Hepatocyte (in vitro differentiated cells): Measurements from ENCODE around the gene ALAD. TPM values are rescaled to one million over a fixed set of nuclear protein-coding genes. Genes with fewer than 3 reads are reported as not detected.
A peak's percentile ranks its signal among the peaks of the same experiment; 100 is the strongest.
"Not testable (repeated sequence)": the region's sequence is repeated elsewhere in the genome, so short reads cannot be mapped to it uniquely, and the experiment has no call there.

Experiments
- DNase-seq: peaks from one replicate; pipeline ENCODE4 v3.0.0-alpha.2; 2016; ENCODE audit warnings: low spot score
- H2AFZ ChIP-seq: fragments of 200-600 bp; sonication (generic); 2 replicates; pipeline ENCODE4 v1.6.0; 2016; ENCODE audit warnings: antibody characterized with exemption, mild to moderate bottlenecking
- H3K27ac ChIP-seq: fragments of 200-600 bp; sonication (generic); 2 replicates; pipeline ENCODE4 v1.5.1; 2016; ENCODE audit warnings: mild to moderate bottlenecking
- H3K27me3 ChIP-seq: fragments of 200-600 bp; sonication (generic); 2 replicates; pipeline ENCODE4 v1.6.1; 2016
- H3K36me3 ChIP-seq: fragments of 200-600 bp; sonication (generic); replicated peaks from 2 replicates; pipeline ENCODE4 v1.5.1; 2016; ENCODE audit warnings: low read depth; ENCODE audit not compliant: insufficient read depth
- H3K4me1 ChIP-seq: fragments of 200-600 bp; sonication (generic); 2 replicates; pipeline ENCODE4 v1.5.1; 2016; ENCODE audit warnings: mild to moderate bottlenecking, moderate library complexity; ENCODE audit not compliant: insufficient read depth
- H3K4me2 ChIP-seq: fragments of 200-600 bp; sonication (generic); 2 replicates; pipeline ENCODE4 v1.6.0; 2016
- H3K4me3 ChIP-seq: fragments of 200-600 bp; sonication (generic); 2 replicates; pipeline ENCODE4 v1.5.1; 2016; ENCODE audit warnings: mild to moderate bottlenecking
- H3K79me2 ChIP-seq: fragments of 200-600 bp; sonication (generic); 2 replicates; pipeline ENCODE4 v1.6.0; 2017; ENCODE audit warnings: mild to moderate bottlenecking
- H3K9me2 ChIP-seq: fragments of 200-600 bp; sonication (generic); replicated peaks from 2 replicates; pipeline ENCODE4 v1.6.0; 2017; ENCODE audit warnings: mild to moderate bottlenecking; ENCODE audit not compliant: insufficient read depth
- H3K9me3 ChIP-seq: fragments of 200-600 bp; sonication (generic); 2 replicates; pipeline ENCODE4 v1.5.1; 2016; ENCODE audit warnings: low read depth, mild to moderate bottlenecking
- H4K20me1 ChIP-seq: fragments of 200-600 bp; sonication (generic); 2 replicates; pipeline ENCODE4 v1.6.0; 2016; ENCODE audit warnings: mild to moderate bottlenecking; ENCODE audit not compliant: insufficient read depth, poor library complexity, severe bottlenecking
- CTCF ChIP-seq: fragments of 200-600 bp; sonication (generic); IDR thresholded peaks from 2 replicates; pipeline ENCODE4 v1.5.1; 2016; ENCODE audit warnings: antibody characterized with exemption, mild to moderate bottlenecking; ENCODE audit not compliant: poor library complexity
- EZH2 ChIP-seq: fragments of 200-600 bp; sonication (generic); IDR thresholded peaks from 2 replicates; pipeline ENCODE4 v1.6.1; 2016; ENCODE audit warnings: antibody characterized with exemption, mild to moderate bottlenecking, borderline replicate concordance
- EZH2phosphoT487 ChIP-seq: fragments of 200-600 bp; sonication (generic); IDR thresholded peaks from one replicate; pipeline ENCODE4 v1.6.1; 2018; ENCODE audit warnings: antibody characterized with exemption, mild to moderate bottlenecking, low read depth, moderate library complexity; ENCODE audit not compliant: unreplicated experiment, severe bottlenecking
- WGBS: methylation state at CpG from one replicate; pipeline ENCODE4 v1.1.6; 2016; ENCODE audit warnings: low lambda C conversion rate; ENCODE audit errors: missing lambda C conversion rate; 5-methylcytosine and 5-hydroxymethylcytosine counted together
- polyA plus RNA-seq: library from polyadenylated mRNA; unstranded; fragments of >200 nt; fragmentation: Nextera tagmentation; extraction: Ambion mirVana; gene quantifications from 2 replicates; pipeline ENCODE4 v1.2.1, GENCODE V29; 2016
- total RNA-seq: library from RNA; depleted of rRNA; stranded (reverse); fragments of >200 nt; gene quantifications from 2 replicates; pipeline ENCODE4 v1.2.3, GENCODE V29; 2014

The ALAD gene
- total and polyA plus RNA-seq, 2 experiments from 2014 or later: 27.8 to 43.8 TPM

GRCh38 chr9:113380869-113381378 is 20.2 kb downstream of the ALAD start:
- 47% methylated on average over 1 of the region's 1 CpG for WGBS
- Histone ChIP-seq H3K27me3 (no peaks in the 10 kb centered on the region), H3K36me3 (no peaks in the 10 kb centered on the region), H2AFZ (no peak overlapping the region), H3K9me3 (no peaks in the 10 kb centered on the region), H4K20me1 (no peaks in the 10 kb centered on the region), H3K27ac (peak overlapping the region; percentile 96), H3K4me2 (peak overlapping the region; percentile 69), H3K4me3 (no peak overlapping the region), H3K79me2 (peaks cover 6% of the 10 kb centered on the region), H3K4me1 (peaks cover 47% of the 10 kb centered on the region), H3K9me2 (no peaks in the 10 kb centered on the region)
- TF ChIP-seq CTCF: no peak
- TF ChIP-seq EZH2: no peak
- no peak for TF ChIP-seq EZH2phosphoT487
- DNase-seq: peak; percentile 51

GRCh38 chr9:113379829-113380210 is 21.3 kb downstream of the ALAD start:
- not testable (repeated sequence) for H2AFZ ChIP-seq, H4K20me1 ChIP-seq, H3K9me2 ChIP-seq, H3K9me3 ChIP-seq, DNase-seq, H3K4me3 ChIP-seq, H3K27me3 ChIP-seq, H3K4me2 ChIP-seq, H3K36me3 ChIP-seq
- Histone ChIP-seq H3K4me1 (peaks cover 47% of the 10 kb centered on the region), H3K27ac (peak overlapping the region; percentile 96), H3K79me2 (peaks cover 12% of the 10 kb centered on the region)
- WGBS: 74% methylated on average over 2 of the region's 2 CpGs

- not testable (repeated sequence) for H3K4me3 ChIP-seq, H4K20me1 ChIP-seq, H2AFZ ChIP-seq, H3K27me3 ChIP-seq, H3K9me2 ChIP-seq, H3K9me3 ChIP-seq, H3K36me3 ChIP-seq, DNase-seq
- 36% methylated on average over 22 of the region's 24 CpGs for WGBS
- peaks cover 17% of the 10 kb centered on the region for H3K79me2 ChIP-seq
- H3K4me1 ChIP-seq: peaks cover 47% of the 10 kb centered on the region
- H3K27ac ChIP-seq: peak overlapping the region; percentile 96
- H3K4me2 ChIP-seq: peak overlapping the region; percentile 52
These were observed 21.8 kb downstream of the ALAD start for GRCh38 chr9:113379094-113379828.

- Histone ChIP-seq H3K27ac (peak within 1 kb of the TSS; percentile 100), H3K27me3 (no peaks in the 10 kb centered on the region), H2AFZ (peak within 1 kb of the TSS; percentile 99), H3K4me1 (peaks cover 40% of the 10 kb centered on the region), H4K20me1 (peaks cover 28% of the 10 kb centered on the region), H3K9me2 (no peaks in the 10 kb centered on the region), H3K36me3 (no peaks in the 10 kb centered on the region), H3K4me3 (peak within 1 kb of the TSS; percentile 96), H3K4me2 (peak within 1 kb of the TSS; percentile 88), H3K79me2 (peaks cover 24% of the 10 kb centered on the region), H3K9me3 (no peaks in the 10 kb centered on the region)
- under 1% methylated on average over 33 of the region's 74 CpGs for WGBS
- TF ChIP-seq EZH2: no peak
- no peak for TF ChIP-seq CTCF
- no peak for TF ChIP-seq EZH2phosphoT487
- DNase-seq: peak; percentile 93
These were observed 24.2 kb downstream of the ALAD start, which contains the start of gene HDHD3 for GRCh38 chr9:113376634-113377567. HDHD3 (minus strand) TSS chr9:113376986; CDS start chr9:113374354, 2,632 bp downstream.
